ENCODE results near the gene GNB1.
"Not testable (repeated sequence)": the region's sequence is repeated elsewhere in the genome, so short reads cannot be mapped to it uniquely, and the experiment has no call there.

Gene GNB1

GRCh38 chr1:1738799-1739337 is 152.0 kb downstream of the GNB1 start:
- not testable (repeated sequence) for DNase-seq (ENCODE audit: low spot score)

- DNase-seq (ENCODE audit: low spot score): not testable (repeated sequence)
Observed at GRCh38 chr1:1737675-1738590, 153.0 kb downstream of the GNB1 start.
